Adrenal gland (tissue), 5 donors: ENCODE measurements around the gene PKDCC.

Experiments
- CTCF ChIP-seq, 6 experiments: fragments of 450-650 bp in 4 of 6; fragments of 200-600 bp in 2 of 6; sonication (generic) in 1 of 6; IDR thresholded peaks; 1 replicate in 5 of 6; 2 replicates in 1 of 6; pipeline versions ENCODE4 v1.5.1 to v1.8.0; 2016 to 2021; ENCODE audit warnings: antibody characterized with exemption in 6 of 6, mild to moderate bottlenecking in 2 of 6, moderate library complexity in 1 of 6
- POLR2A ChIP-seq, 2 donors: fragments of 450-650 bp; IDR thresholded peaks; one replicate each; pipeline ENCODE4 v1.6.1; 2017; ENCODE audit warnings: antibody characterized with exemption in 2 of 2, mild to moderate bottlenecking in 2 of 2, moderate library complexity in 1 of 2
- donor health status: DM: no; HTN: no; CAD: no.

GRCh38 chr2:41998186-41999127 lies 49.4 kb upstream of the PKDCC start:
- TF ChIP-seq POLR2A (IDR thresholded peaks at IDR 0.05) (no peak), CTCF (IDR thresholded peaks at IDR 0.05) (no peak)
